HCT116 (cell line): ENCODE measurements around the gene EARS2. TPM values are rescaled to one million over a fixed set of nuclear protein-coding genes. Genes with fewer than 3 reads are reported as not detected.

Source experiments
- ATAC-seq: fragments of 200-7000 bp; cut with Tn5 transposase; 2 replicates; pipeline ENCODE4 v1.9.1; 2020; ENCODE audit warnings: mild to moderate bottlenecking, moderate library complexity
- BruUV-seq: library from RNA; stranded (reverse); fragments of 400-500 nt; replicated peaks from 2 replicates; lab custom pipeline; 2021; lab: Mats Ljungman, UMichigan
- CTCF ChIA-PET: fragments of 300-600 bp; sonication (Branson Sonifier 250); formaldehyde crosslinking; loops from one replicate; lab custom pipeline; 2021; ENCODE audit warnings: antibody characterized with exemption; lab: Charles Lee
- POLR2A ChIA-PET: fragments of 300-600, 350-600 bp; sonication (Branson Sonifier 250); formaldehyde crosslinking; loops from one replicate; lab custom pipeline; 2021; ENCODE audit warnings: antibody characterized with exemption; lab: Charles Lee
- RAD21 ChIA-PET, 2 experiments: fragments of 300-600 bp; sonication (Branson Sonifier 250); formaldehyde crosslinking; loops; one replicate each; lab custom pipeline; 2023; ENCODE audit warnings: low total read pairs in 2 of 2; ENCODE audit not compliant: uncharacterized antibody in 2 of 2, unreplicated experiment in 2 of 2, low non-redundant PET in 1 of 2; lab: Charles Lee
- DNase-seq: peaks from one replicate; pipeline ENCODE4 v3.0.0-alpha.2; 2010; ENCODE audit warnings: low read depth, low spot score
- H2AFZ ChIP-seq: fragments of 200-600 bp; shearing (Covaris generic), sonication (generic); 2 replicates; pipeline ENCODE4 v1.6.1; 2017; ENCODE audit warnings: low read depth, mixed run types, mixed read lengths, antibody characterized with exemption, low read length; ENCODE audit not compliant: poor library complexity, severe bottlenecking
- H3K27ac ChIP-seq: 2 replicates; pipeline ENCODE4 v1.5.1; 2012; ENCODE audit warnings: low read depth, low read length
- H3K27me3 ChIP-seq: fragments of 200-600 bp; sonication (generic); 2 replicates; pipeline ENCODE4 v1.6.1; 2016; ENCODE audit warnings: mixed run types, low read length, mixed read lengths; ENCODE audit not compliant: insufficient read depth
- H3K36me3 ChIP-seq, 2 experiments: fragments of 200-500 bp in 1 of 2; fragments of 200-600 bp in 1 of 2; sonication (Bioruptor generic) in 1 of 2; sonication (generic) in 1 of 2; 2 replicates each; pipeline versions ENCODE4 v1.5.1 to v1.6.1; 2014 to 2016; ENCODE audit warnings: low read length in 2 of 2, inconsistent platforms in 1 of 2, mixed read lengths in 1 of 2, mixed run types in 1 of 2; ENCODE audit not compliant: insufficient read depth in 2 of 2, control insufficient read depth in 1 of 2
- H3K4me1 ChIP-seq, 2 experiments: fragments of 200-600 bp in 1 of 2; sonication (generic) in 1 of 2; 2 replicates each; pipeline versions ENCODE4 v1.5.1 to v1.6.1; 2012 to 2017; ENCODE audit warnings: low read length in 2 of 2, inconsistent platforms in 1 of 2, mild to moderate bottlenecking in 1 of 2, mixed read lengths in 1 of 2, mixed run types in 1 of 2, moderate library complexity in 1 of 2; ENCODE audit not compliant: insufficient read depth in 2 of 2, control insufficient read depth in 1 of 2
- H3K4me2 ChIP-seq: fragments of 200-600 bp; sonication (generic); 2 replicates; pipeline ENCODE4 v1.6.1; 2017; ENCODE audit warnings: mixed run types, low read length, mixed read lengths
- H3K4me3 ChIP-seq, 2 experiments: fragments of 200-600 bp in 1 of 2; sonication (generic) in 1 of 2; replicated peaks in 1 of 2; 2 replicates each; pipeline ENCODE4 v1.5.1; 2011 to 2016; ENCODE audit warnings: low read length in 2 of 2, control low read depth in 1 of 2, low read depth in 1 of 2, mild to moderate bottlenecking in 1 of 2, mixed read lengths in 1 of 2, mixed run types in 1 of 2
- H3K79me2 ChIP-seq: fragments of 200-600 bp; sonication (generic); 2 replicates; pipeline ENCODE4 v1.6.1; 2017; ENCODE audit warnings: mild to moderate bottlenecking, mixed run types, low read length, moderate library complexity, mixed read lengths; ENCODE audit not compliant: insufficient read depth
- H3K9ac ChIP-seq: fragments of 200-600 bp; sonication (generic); 2 replicates; pipeline ENCODE4 v1.6.1; 2016; ENCODE audit warnings: low read length, mixed read lengths
- H3K9me2 ChIP-seq: fragments of 200-600 bp; sonication (generic), shearing (Covaris generic); 2 replicates; pipeline ENCODE4 v1.6.1; 2017; ENCODE audit warnings: mixed run types, mild to moderate bottlenecking, moderate library complexity; ENCODE audit not compliant: insufficient read depth
- H3K9me3 ChIP-seq, 2 experiments: fragments of 200-500 bp in 1 of 2; fragments of 200-600 bp in 1 of 2; sonication (Bioruptor generic) in 1 of 2; sonication (generic) in 1 of 2; 2 replicates each; pipeline ENCODE4 v1.6.1; 2014 to 2017; ENCODE audit warnings: low read length in 2 of 2, mixed read lengths in 2 of 2, inconsistent platforms in 1 of 2, low read depth in 1 of 2, mild to moderate bottlenecking in 1 of 2, mixed run types in 1 of 2, moderate library complexity in 1 of 2; ENCODE audit not compliant: control insufficient read depth in 1 of 2, insufficient read depth in 1 of 2
- H4K20me1 ChIP-seq: fragments of 200-600 bp; sonication (generic), shearing (Covaris generic); 2 replicates; pipeline ENCODE4 v1.6.1; 2017; ENCODE audit warnings: mixed run types, mild to moderate bottlenecking, moderate library complexity; ENCODE audit not compliant: insufficient read depth
- CBX3 ChIP-seq: IDR thresholded peaks from 2 replicates; pipeline ENCODE4 v1.6.1; 2012; ENCODE audit warnings: low read depth
- CEBPB ChIP-seq: IDR thresholded peaks from 2 replicates; pipeline ENCODE4 v1.6.1; 2012; ENCODE audit warnings: low read depth
- CTCF ChIP-seq, 3 experiments: fragments of 200-600 bp in 1 of 3; sonication (generic) in 1 of 3; IDR thresholded peaks in 2 of 3; conservative IDR thresholded peaks in 1 of 3; 2 replicates each; pipeline ENCODE4 v1.5.1; 2012 to 2017; ENCODE audit warnings: low read depth in 2 of 3, low read length in 2 of 3, antibody characterized with exemption in 1 of 3, borderline replicate concordance in 1 of 3, control low read depth in 1 of 3, mild to moderate bottlenecking in 1 of 3, mixed read lengths in 1 of 3, mixed run types in 1 of 3, moderate library complexity in 1 of 3; ENCODE audit not compliant: insufficient read depth in 1 of 3
- EZH2 ChIP-seq: fragments of 200-600 bp; sonication (generic); IDR thresholded peaks from 2 replicates; pipeline ENCODE4 v1.6.1; 2017; ENCODE audit warnings: antibody characterized with exemption, mixed run types
- JUND ChIP-seq: IDR thresholded peaks from 2 replicates; pipeline ENCODE4 v1.6.1; 2012
- MAX ChIP-seq: IDR thresholded peaks from 2 replicates; pipeline ENCODE4 v1.6.1; 2012
- RAD21 ChIP-seq: IDR thresholded peaks from 2 replicates; pipeline ENCODE4 v1.6.1; 2012; ENCODE audit warnings: low read depth, mild to moderate bottlenecking
- ZNF274 ChIP-seq: fragments of 200-500 bp; sonication (Bioruptor generic); IDR thresholded peaks from 2 replicates; pipeline ENCODE4 v1.6.1; 2014; ENCODE audit warnings: mild to moderate bottlenecking, low read depth, low read length, inconsistent platforms
- intact Hi-C: fragments of 100-400 bp; cut with micrococcal nuclease; formaldehyde crosslinking; loops from 2 replicates; pipeline ENCODE4 v1.10.0; 2022
- total RNA-seq: library from RNA; stranded (reverse); gene quantifications from one replicate; pipeline ENCODE4 v1.2.1, GENCODE V29; 2021; ENCODE audit not compliant: unreplicated experiment

EARS2 gene
- total RNA-seq, 1 experiment from 2014 or later: 35.6 TPM

GRCh38 chr16:23571895-23572294 lies 14.7 kb upstream of the EARS2 start (continued):
- TF ChIP-seq MAX: no peak
- TF ChIP-seq RAD21: no peak
- TF ChIP-seq JUND: no peak
- no peak for TF ChIP-seq CEBPB
- no peak for TF ChIP-seq EZH2
- no peak for TF ChIP-seq CTCF (IDR thresholded peaks at IDR 0.05 in 2 of 3, conservative IDR thresholded peaks at IDR 0.05 in 1 of 3; ENCODE audit: borderline replicate concordance in 1 of 3, insufficient read depth in 1 of 3, low read depth in 2 of 3, low read length in 2 of 3)
- TF ChIP-seq, all 23 proteins: peak for 0

- BruUV-seq: no TSS peak
These were observed 14.0 kb upstream of the EARS2 start for GRCh38 chr16:23570992-23571632.

More at GRCh38 chr16:23570992-23571632, 14.0 kb upstream of the EARS2 start:
- Histone ChIP-seq H3K4me1 (no peaks in the 10 kb centered on the region), H3K4me3 (no peak overlapping the region), H3K9me3 (no peaks in the 10 kb centered on the region), H3K36me3 (peaks cover 30 to 48% of the 10 kb centered on the region in 2 experiments), H2AFZ (no peak overlapping the region), H3K79me2 (no peaks in the 10 kb centered on the region), H3K27ac (no peak overlapping the region), H3K27me3 (no peaks in the 10 kb centered on the region), H3K9ac (no peak overlapping the region), H4K20me1 (no peaks in the 10 kb centered on the region), H3K4me2 (no peak overlapping the region), H3K9me2 (no peaks in the 10 kb centered on the region)
- POLR2A ChIA-PET: no interaction called here
- RAD21 ChIA-PET: no interaction called here
- ATAC-seq (no peak), DNase-seq (no peak)
- intact Hi-C loops: no loop called here
- CTCF ChIA-PET: interaction anchor here (0.8 to 1.4 kb wide), 2 partner anchors 14 to 26 kb away, joined by 3 to 4 read pairs; partner anchors contain the start of genes EARS2 and UBFD1
- no peak for TF ChIP-seq CBX3
- no peak for TF ChIP-seq ZNF274
- TF ChIP-seq, all 23 proteins: peak for 0
